Heart right ventricle (tissue), 16 donors: ENCODE results near the gene WNT8B. TPM values are rescaled to one million over a fixed set of nuclear protein-coding genes. Genes with fewer than 3 reads are reported as not detected.

Experiments used
- ATAC-seq, 8 donors: fragments of 200-7000 bp; cut with Tn5 transposase; one replicate each; pipeline ENCODE4 v1.9.1; 2020; ENCODE audit warnings: mild to moderate bottlenecking in 8 of 8, moderate library complexity in 8 of 8, moderate number of reproducible peaks in 1 of 8
- DNase-seq, 2 donors: peaks; one replicate each; pipeline ENCODE4 v3.0.0-alpha.2; 2020
- H3K27ac ChIP-seq, 10 donors: fragments of 200-600 bp; sonication (generic) in 2 of 10; one replicate each; pipeline versions ENCODE4 v1.5.0 to v1.8.0; 2020 to 2022; ENCODE audit warnings: mild to moderate bottlenecking in 3 of 10
- H3K27me3 ChIP-seq, 7 donors: fragments of 200-600 bp; one replicate each; pipeline ENCODE4 v1.8.0; 2021 to 2022; ENCODE audit warnings: mild to moderate bottlenecking in 2 of 7
- H3K36me3 ChIP-seq, 9 donors: fragments of 200-600 bp; sonication (generic) in 1 of 9; one replicate each; pipeline versions ENCODE4 v1.5.0 to v1.8.0; 2020 to 2022; ENCODE audit warnings: mild to moderate bottlenecking in 2 of 9
- H3K4me1 ChIP-seq, 9 donors: fragments of 200-600 bp; sonication (generic) in 1 of 9; one replicate each; pipeline versions ENCODE4 v1.5.0 to v1.8.0; 2020 to 2022; ENCODE audit warnings: mild to moderate bottlenecking in 4 of 9
- H3K4me3 ChIP-seq, 10 donors: fragments of 200-600 bp; sonication (generic) in 2 of 10; one replicate each; pipeline versions ENCODE4 v1.5.0 to v1.8.0; 2020 to 2022; ENCODE audit warnings: mild to moderate bottlenecking in 7 of 10, moderate library complexity in 2 of 10
- H3K9me3 ChIP-seq, 11 donors: fragments of 200-600 bp in 10 of 11; sonication (generic) in 2 of 11; one replicate each; pipeline versions ENCODE4 v1.5.0 to v1.8.0; 2013 to 2022; ENCODE audit warnings: mild to moderate bottlenecking in 2 of 11, control low read depth in 1 of 11, moderate library complexity in 1 of 11
- WGBS, 2 donors: extraction: QIAGEN DNeasy Blood & Tissue Kit; methylation state at CpG; one replicate each; pipeline ENCODE4 v1.1.7; 2013; ENCODE audit warnings: inconsistent platforms in 1 of 2; 5-methylcytosine and 5-hydroxymethylcytosine counted together
- intact Hi-C, 10 donors: fragments of 100-400 bp; cut with DNase I; formaldehyde crosslinking; loops; one replicate each; pipeline versions ENCODE4 v1.11.1 to v1.14.2; 2022
- long read RNA-seq, 3 donors: library from polyadenylated mRNA; unstranded; transcript quantifications; one replicate each; pipeline ENCODE4 v2.0.0, GENCODE V29; 2020 to 2021
- polyA plus RNA-seq, 2 donors: library from polyadenylated mRNA; stranded (reverse); fragments of 200-250 nt; gene quantifications; one replicate each; pipeline ENCODE4 v1.2.3, GENCODE V29; 2013
- total RNA-seq, 10 donors: library from RNA; stranded (reverse); fragmentation: NEBNext Ultra II Directional in 3 of 10; extraction: Animal tissue kit (Norgen Biotek cat#: 25700) in 3 of 10; gene quantifications; one replicate each; pipeline versions ENCODE4 v1.2.1 to v1.2.4, GENCODE V29; 2021 to 2023
- TF ChIP-seq, protein P1 (sequence below), 9 donors: fragments of 200-600 bp; sonication (generic) in 2 of 9; IDR thresholded peaks; one replicate each; pipeline versions ENCODE4 v1.5.0 to v1.8.0; 2021 to 2022; ENCODE audit warnings: antibody characterized with exemption in 9 of 9, mild to moderate bottlenecking in 5 of 9, moderate library complexity in 1 of 9
- donor health status: Arrhythmogenic right ventricular cardiomyopathy.
- donor health status: ischemic (EF 13 %, LVEDD 7.1; RV severe dilation, severe dysfunction).
- donor health status: healthy with polysubstance abuse.
- donor health status: DM: no; HTN: yes; CAD: no.
- donor health status: DM: no; HTN: no; CAD: no.
- donor health status: ischemic (EF 25% LVEDD 6.9; RV normal size, moderate dysfunction).
- donor health status: ischemic (EF 25% LVEDD 5.7; RV mildly dilated, moderate dysfunction).
- donor health status: healthy.
- donor health status: DM: yes; HTN: yes; CAD: no.
- donor health status: Ischemic cardiomyopathy.
- donor health status: ischemic (EF 35%, LVEDD 5.7; RV mildly dilated, moderate dysfunction).
- donor health status: nonischemic (EF 11% LVEDD 7.7; RV severe dilation, severe dysfunction).
- donor health status: DM: yes; HTN: yes; CAD: no.
- donor health status: PGD.
- donor health status: ischemic (EF 29% LVEDD 5.4; RV normal size, mild dysfunction).
- donor health status: nonischemic (EF 23%, LVEDD 6.1; RV moderate dilation, normal function).

Gene WNT8B, protein sequence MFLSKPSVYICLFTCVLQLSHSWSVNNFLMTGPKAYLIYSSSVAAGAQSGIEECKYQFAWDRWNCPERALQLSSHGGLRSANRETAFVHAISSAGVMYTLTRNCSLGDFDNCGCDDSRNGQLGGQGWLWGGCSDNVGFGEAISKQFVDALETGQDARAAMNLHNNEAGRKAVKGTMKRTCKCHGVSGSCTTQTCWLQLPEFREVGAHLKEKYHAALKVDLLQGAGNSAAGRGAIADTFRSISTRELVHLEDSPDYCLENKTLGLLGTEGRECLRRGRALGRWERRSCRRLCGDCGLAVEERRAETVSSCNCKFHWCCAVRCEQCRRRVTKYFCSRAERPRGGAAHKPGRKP
- total RNA-seq, result not detected
- not detected for polyA plus RNA-seq
- long read RNA-seq, donor 1, result 0 reads
- long read RNA-seq, donor 2, result 0 reads
- long read RNA-seq, donor 3, result 0 reads

DNA sequence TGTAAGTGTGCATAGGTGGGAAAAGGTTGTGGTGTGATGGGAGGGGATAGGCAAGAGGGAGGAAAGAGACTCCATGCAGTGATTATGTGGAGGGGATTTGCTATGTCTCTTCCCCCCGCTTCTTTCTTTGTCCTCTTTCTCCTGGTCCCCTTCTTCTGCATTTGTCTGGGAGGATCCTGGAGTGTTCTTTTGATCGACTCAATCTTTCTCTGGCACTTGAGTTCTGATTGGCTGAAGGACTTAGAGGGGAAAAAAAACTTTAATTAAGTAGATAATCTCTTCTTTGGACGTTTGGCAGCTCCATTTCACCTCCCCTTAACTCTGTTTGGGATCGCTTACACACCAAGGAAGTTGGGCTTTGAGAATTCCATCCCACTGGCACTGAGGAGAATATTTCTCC is at the start of gene WNT8B:
WNT8B (plus strand) TSS at position 301 of the 400 bp plus-strand sequence. CDS start 160 bp downstream, outside the sequence.
- DNase-seq (no peak), ATAC-seq (no peak)
- 44 to 53% methylated on average over 4 of the region's 4 CpGs for WGBS, 2 donors
- no peak within 1 kb of the TSS for H3K4me3 ChIP-seq
- intact Hi-C loops, result no loop called here
- peaks cover 0 to 4% (median 0%) of the 10 kb centered on the region in 11 donors for H3K9me3 ChIP-seq
- TF ChIP-seq, protein P1, sequence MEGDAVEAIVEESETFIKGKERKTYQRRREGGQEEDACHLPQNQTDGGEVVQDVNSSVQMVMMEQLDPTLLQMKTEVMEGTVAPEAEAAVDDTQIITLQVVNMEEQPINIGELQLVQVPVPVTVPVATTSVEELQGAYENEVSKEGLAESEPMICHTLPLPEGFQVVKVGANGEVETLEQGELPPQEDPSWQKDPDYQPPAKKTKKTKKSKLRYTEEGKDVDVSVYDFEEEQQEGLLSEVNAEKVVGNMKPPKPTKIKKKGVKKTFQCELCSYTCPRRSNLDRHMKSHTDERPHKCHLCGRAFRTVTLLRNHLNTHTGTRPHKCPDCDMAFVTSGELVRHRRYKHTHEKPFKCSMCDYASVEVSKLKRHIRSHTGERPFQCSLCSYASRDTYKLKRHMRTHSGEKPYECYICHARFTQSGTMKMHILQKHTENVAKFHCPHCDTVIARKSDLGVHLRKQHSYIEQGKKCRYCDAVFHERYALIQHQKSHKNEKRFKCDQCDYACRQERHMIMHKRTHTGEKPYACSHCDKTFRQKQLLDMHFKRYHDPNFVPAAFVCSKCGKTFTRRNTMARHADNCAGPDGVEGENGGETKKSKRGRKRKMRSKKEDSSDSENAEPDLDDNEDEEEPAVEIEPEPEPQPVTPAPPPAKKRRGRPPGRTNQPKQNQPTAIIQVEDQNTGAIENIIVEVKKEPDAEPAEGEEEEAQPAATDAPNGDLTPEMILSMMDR (IDR thresholded peaks at IDR 0.05), result no peak
- H3K4me1 ChIP-seq, result no peaks in the 10 kb centered on the region
- H3K27me3 ChIP-seq, result peaks cover 0 to 27% (median 5%) of the 10 kb centered on the region in 7 donors
- no peak within 1 kb of the TSS for H3K27ac ChIP-seq
- no peaks in the 10 kb centered on the region for H3K36me3 ChIP-seq

DNA sequence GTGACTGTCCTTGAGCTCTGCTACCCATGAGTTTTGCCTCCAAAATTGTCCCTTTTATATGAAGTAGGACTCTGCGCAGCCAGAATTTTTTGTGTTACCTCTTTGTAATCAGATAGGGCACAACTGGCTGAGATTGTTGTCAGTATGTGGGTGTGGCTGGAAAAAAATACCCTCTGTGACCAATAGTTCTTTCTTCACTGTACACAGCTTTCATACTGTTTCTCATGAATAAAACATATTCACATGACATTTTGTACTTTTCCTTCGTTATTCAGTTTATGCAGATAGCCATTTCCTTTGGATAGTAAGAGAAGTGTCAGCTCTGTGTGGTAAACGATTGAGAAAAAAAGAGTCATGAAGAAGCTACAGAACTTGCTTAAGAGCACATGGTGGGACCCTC is 49.6 kb upstream of the WNT8B start:
- DNase-seq (no peak), ATAC-seq (no peak)
- intact Hi-C loops, result no loop called here

DNA sequence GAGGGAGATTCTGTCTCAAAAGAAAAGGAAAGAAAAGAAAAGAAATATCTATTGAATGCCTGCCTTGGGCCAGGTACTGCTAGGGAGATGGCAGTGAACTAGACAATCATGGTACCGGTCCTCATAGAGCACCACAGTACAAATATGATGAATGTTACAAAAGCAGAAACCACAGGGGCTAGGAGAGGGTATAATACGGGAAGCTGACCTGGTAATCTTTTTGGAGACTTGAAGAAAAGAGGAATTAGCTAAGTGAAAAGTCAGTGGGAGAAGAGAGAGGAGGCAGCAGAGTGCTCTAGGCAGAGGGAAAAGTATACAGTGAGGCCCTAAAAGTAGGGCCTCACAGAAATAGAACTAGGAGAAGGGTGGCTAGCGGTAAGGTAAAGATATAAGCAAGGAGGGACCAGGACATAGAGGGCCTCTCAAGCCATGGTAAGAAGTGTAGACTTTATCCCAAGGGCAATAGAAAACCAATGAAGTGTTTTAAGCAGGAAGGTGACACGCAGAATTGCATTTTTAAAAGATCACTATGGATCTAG is 42.8 kb upstream of the WNT8B start:
- Histone ChIP-seq H3K4me1 (no peaks in the 10 kb centered on the region), H3K9me3 (no peaks in the 10 kb centered on the region), H3K27me3 (peaks cover 0 to 15% (median 0%) of the 10 kb centered on the region in 7 donors), H3K36me3 (no peaks in the 10 kb centered on the region), H3K27ac (no peak overlapping the region), H3K4me3 (no peak overlapping the region)
- WGBS, 2 donors, result 84 to 88% methylated on average over 4 of the region's 4 CpGs
- TF ChIP-seq, protein P1 (IDR thresholded peaks at IDR 0.05), result no peak
- no peak for DNase-seq
- ATAC-seq, result no peak
- intact Hi-C loops, result no loop called here

More for the DNA sequence above, 49.6 kb upstream of the WNT8B start:
- H3K27me3 ChIP-seq, result peaks cover 0 to 8% (median 0%) of the 10 kb centered on the region in 7 donors
- no peak overlapping the region for H3K4me3 ChIP-seq
- peaks cover 0 to 16% (median 0%) of the 10 kb centered on the region in 11 donors for H3K9me3 ChIP-seq
- 66 to 77% methylated on average over 3 of the region's 3 CpGs for WGBS, 2 donors
- no peaks in the 10 kb centered on the region for H3K4me1 ChIP-seq
- TF ChIP-seq, protein P1 (IDR thresholded peaks at IDR 0.05), result no peak
- no peak overlapping the region for H3K27ac ChIP-seq
- no peaks in the 10 kb centered on the region for H3K36me3 ChIP-seq

DNA sequence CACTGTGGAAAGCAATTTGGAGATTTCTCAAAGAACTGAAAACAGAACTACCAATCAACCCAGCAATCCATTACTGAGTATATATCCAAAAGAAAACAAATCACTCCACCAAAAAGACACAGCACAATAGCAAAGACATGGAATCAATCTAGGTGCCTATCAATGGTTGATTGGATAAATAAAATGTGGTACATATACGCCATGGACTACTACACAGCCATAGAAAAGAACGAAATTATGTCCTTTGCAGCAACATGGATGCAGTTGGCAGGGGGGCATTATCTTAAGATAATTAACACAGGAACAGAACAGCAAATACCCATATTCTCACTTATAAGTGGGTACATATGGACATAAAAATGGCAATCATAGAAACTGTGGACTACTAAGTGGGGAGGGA is 35.4 kb upstream of the WNT8B start:
- H3K4me1 ChIP-seq, result no peaks in the 10 kb centered on the region
- ATAC-seq (no peak), DNase-seq (no peak)
- 96 to 98% methylated on average over 2 of the region's 2 CpGs for WGBS, 2 donors
- H3K4me3 ChIP-seq, result no peak overlapping the region
- no peaks in the 10 kb centered on the region for H3K9me3 ChIP-seq
- H3K27me3 ChIP-seq, result peaks cover 0 to 10% (median 0%) of the 10 kb centered on the region in 7 donors
- no peaks in the 10 kb centered on the region for H3K36me3 ChIP-seq
- no peak overlapping the region for H3K27ac ChIP-seq
- TF ChIP-seq, protein P1 (IDR thresholded peaks at IDR 0.05), result no peak
- intact Hi-C loops, result no loop called here
